IMR-90 (cell line): Measurements from ENCODE around the gene PKD1L1.

Experiments used
- CEBPB ChIP-seq: IDR thresholded peaks from 2 replicates; pipeline ENCODE4 v1.6.1; 2012; ENCODE audit warnings: low read depth, low read length, improper control_type of control experiment
- CHD1 ChIP-seq: IDR thresholded peaks from 2 replicates; pipeline ENCODE4 v1.6.1; 2012; ENCODE audit warnings: low read depth, low read length, improper control_type of control experiment
- MAFK ChIP-seq: IDR thresholded peaks from 2 replicates; pipeline ENCODE4 v1.6.1; 2012; ENCODE audit warnings: low read depth, low read length, improper control_type of control experiment
- POLR2A ChIP-seq: IDR thresholded peaks from 2 replicates; pipeline ENCODE4 v1.6.1; 2012; ENCODE audit warnings: mild to moderate bottlenecking, low read depth, low read length
- RAD21 ChIP-seq: IDR thresholded peaks from 2 replicates; pipeline ENCODE4 v1.6.1; 2012; ENCODE audit warnings: low read length, improper control_type of control experiment
- SMC3 ChIP-seq: fragments of 150-350 bp; IDR thresholded peaks from 2 replicates; pipeline ENCODE4 v1.6.1; 2016; ENCODE audit warnings: low read depth, mild to moderate bottlenecking, antibody characterized with exemption, low read length, moderate library complexity
- TF ChIP-seq, protein P1 (sequence below): conservative IDR thresholded peaks from 2 replicates; pipeline ENCODE4 v1.5.1; 2012; ENCODE audit warnings: mild to moderate bottlenecking, low read depth, low read length, improper control_type of control experiment
- TF ChIP-seq, protein P2 (sequence below): fragments of 150-350 bp; IDR thresholded peaks from 2 replicates; pipeline ENCODE4 v1.6.1; 2017; ENCODE audit warnings: mild to moderate bottlenecking, antibody characterized with exemption, low read length, low read depth

DNA sequence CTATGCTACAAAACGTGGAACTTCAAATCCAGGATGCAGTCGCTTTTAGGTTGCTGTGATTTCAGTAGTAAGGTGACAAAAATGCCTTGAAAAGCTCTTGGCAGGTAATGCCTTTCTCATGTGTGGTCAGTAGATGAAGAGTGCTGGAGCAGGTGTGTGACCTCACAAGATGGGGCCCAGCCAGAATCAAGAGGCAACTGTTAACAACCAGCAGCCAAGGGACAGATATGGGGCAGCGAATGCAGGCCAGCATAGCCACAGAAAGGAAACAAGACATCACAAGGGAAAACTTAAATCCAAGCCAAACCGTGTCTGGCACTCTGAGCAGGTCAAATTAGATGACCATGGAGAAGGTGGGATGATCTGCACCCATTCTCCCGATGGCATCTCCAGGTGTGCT lies 18.9 kb upstream of the PKD1L1 start:
- no peak for TF ChIP-seq CHD1
- TF ChIP-seq, protein P1, sequence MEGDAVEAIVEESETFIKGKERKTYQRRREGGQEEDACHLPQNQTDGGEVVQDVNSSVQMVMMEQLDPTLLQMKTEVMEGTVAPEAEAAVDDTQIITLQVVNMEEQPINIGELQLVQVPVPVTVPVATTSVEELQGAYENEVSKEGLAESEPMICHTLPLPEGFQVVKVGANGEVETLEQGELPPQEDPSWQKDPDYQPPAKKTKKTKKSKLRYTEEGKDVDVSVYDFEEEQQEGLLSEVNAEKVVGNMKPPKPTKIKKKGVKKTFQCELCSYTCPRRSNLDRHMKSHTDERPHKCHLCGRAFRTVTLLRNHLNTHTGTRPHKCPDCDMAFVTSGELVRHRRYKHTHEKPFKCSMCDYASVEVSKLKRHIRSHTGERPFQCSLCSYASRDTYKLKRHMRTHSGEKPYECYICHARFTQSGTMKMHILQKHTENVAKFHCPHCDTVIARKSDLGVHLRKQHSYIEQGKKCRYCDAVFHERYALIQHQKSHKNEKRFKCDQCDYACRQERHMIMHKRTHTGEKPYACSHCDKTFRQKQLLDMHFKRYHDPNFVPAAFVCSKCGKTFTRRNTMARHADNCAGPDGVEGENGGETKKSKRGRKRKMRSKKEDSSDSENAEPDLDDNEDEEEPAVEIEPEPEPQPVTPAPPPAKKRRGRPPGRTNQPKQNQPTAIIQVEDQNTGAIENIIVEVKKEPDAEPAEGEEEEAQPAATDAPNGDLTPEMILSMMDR = no peak
- TF ChIP-seq CEBPB = no peak
- no peak for TF ChIP-seq MAFK
- TF ChIP-seq SMC3 = no peak
- TF ChIP-seq POLR2A = no peak
- no peak for TF ChIP-seq RAD21
- TF ChIP-seq, protein P2, sequence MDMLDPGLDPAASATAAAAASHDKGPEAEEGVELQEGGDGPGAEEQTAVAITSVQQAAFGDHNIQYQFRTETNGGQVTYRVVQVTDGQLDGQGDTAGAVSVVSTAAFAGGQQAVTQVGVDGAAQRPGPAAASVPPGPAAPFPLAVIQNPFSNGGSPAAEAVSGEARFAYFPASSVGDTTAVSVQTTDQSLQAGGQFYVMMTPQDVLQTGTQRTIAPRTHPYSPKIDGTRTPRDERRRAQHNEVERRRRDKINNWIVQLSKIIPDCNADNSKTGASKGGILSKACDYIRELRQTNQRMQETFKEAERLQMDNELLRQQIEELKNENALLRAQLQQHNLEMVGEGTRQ = no peak
